Measurements from ENCODE around the gene SETD2. TPM values are rescaled to one million over a fixed set of nuclear protein-coding genes. Genes with fewer than 3 reads are reported as not detected.
A peak's percentile ranks its signal among the peaks of the same experiment; 100 is the strongest.
"Not testable (repeated sequence)": the region's sequence is repeated elsewhere in the genome, so short reads cannot be mapped to it uniquely, and the experiment has no call there.

The SETD2 gene
- total and polyA plus RNA-seq, 9 of the 15 experiments (the other 6 are each of a cell fraction or from before 2014, with no cell fraction given) = 8.2 to 44.0 (median 33.6) TPM

- ATAC-seq; intact Hi-C loops (cut with micrococcal nuclease); DNase-seq (ENCODE audit: extremely low read depth in 1 of 4, low spot score in 3 of 4); H3K4me3 ChIP-seq; H3K9me3 ChIP-seq (replicated peaks; ENCODE audit: control insufficient read depth, insufficient read depth, low read depth, low read length); H3K27ac ChIP-seq (ENCODE audit: extremely low read depth, low read depth, low read length); H3K36me3 ChIP-seq (ENCODE audit: control insufficient read depth, insufficient read depth, low read length); H3K27me3 ChIP-seq (ENCODE audit: control insufficient read depth in 2 of 2, insufficient read depth in 2 of 2, low read length in 2 of 2); H3K4me1 ChIP-seq (replicated peaks in 1 of 2; ENCODE audit: control insufficient read depth in 2 of 2, insufficient read depth in 2 of 2, low read length in 2 of 2); H3K79me2 ChIP-seq (ENCODE audit: control insufficient read depth, insufficient read depth, low read length); FAIRE-seq; H4K20me1 ChIP-seq (replicated peaks; ENCODE audit: control insufficient read depth, insufficient read depth, low read length); H2AFZ ChIP-seq (ENCODE audit: low read depth, low read length); H3K4me2 ChIP-seq (ENCODE audit: insufficient read depth, low read length); in situ Hi-C loops (cut with MboI); H3K9me1 ChIP-seq (ENCODE audit: control insufficient read depth, insufficient read depth, low read length); BruUV-seq (replicated peaks); H3K9ac ChIP-seq (ENCODE audit: insufficient read depth in 1 of 2, low read depth in 2 of 2, low read length in 2 of 2): not testable (repeated sequence)
- peak; percentile 82 for TF ChIP-seq ZNF121 (CRISPR knock-in tag; conservative IDR thresholded peaks at IDR 0.05)
- 46% methylated on average over 5 of the region's 5 CpGs for WGBS (ENCODE audit: insufficient coverage, low coverage, missing lambda C conversion rate)
- CTCF ChIA-PET (ENCODE audit: low intra/inter-chr PET ratio) = interaction anchor here (0.7 kb wide), 1 partner anchor 82 kb away, joined by 3 read pairs; no protein-coding TSS in a partner anchor
- POLR2A ChIA-PET = interaction anchor here (2.0 kb wide), 1 partner anchor 15 kb away, joined by 5 read pairs; no protein-coding TSS in a partner anchor
These were observed 42.1 kb upstream of the SETD2 start for GRCh38 chr3:47206022-47206421.

DNA sequence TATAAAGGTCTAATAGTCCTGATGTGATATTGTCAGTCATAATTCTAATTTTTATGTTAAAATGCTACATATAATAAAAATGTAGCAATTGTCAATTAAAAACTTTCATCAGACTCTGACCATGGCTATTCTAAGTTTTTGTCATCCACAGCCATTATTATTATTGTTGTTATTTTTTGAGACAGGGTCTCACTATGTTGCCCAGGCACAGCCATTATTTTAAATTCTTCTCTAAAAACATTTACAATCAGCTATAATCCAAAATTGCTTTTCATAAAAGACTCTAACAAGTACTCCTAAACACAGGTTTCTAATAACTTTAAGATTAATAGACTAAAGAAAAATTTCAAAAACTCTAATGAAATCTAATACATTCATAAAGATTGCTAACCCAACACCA is 41.0 kb upstream of the SETD2 start:
- no peak overlapping the region for H2AFZ ChIP-seq (ENCODE audit: low read depth, low read length)
- no TSS peak for BruUV-seq (replicated peaks)
- DNase-seq (ENCODE audit: extremely low read depth in 1 of 4, low spot score in 3 of 4) (no peak), ATAC-seq (no peak), FAIRE-seq (no peak)
- no peak overlapping the region for H3K4me2 ChIP-seq (ENCODE audit: insufficient read depth, low read length)
- H3K27ac ChIP-seq (ENCODE audit: extremely low read depth, low read depth, low read length) = no peak overlapping the region
- no peaks in the 10 kb centered on the region for H3K9me3 ChIP-seq (replicated peaks; ENCODE audit: control insufficient read depth, insufficient read depth, low read depth, low read length)
- no peaks in the 10 kb centered on the region for H3K27me3 ChIP-seq (ENCODE audit: control insufficient read depth in 2 of 2, insufficient read depth in 2 of 2, low read length in 2 of 2)
- intact Hi-C loops (cut with micrococcal nuclease) = no loop called here
- no peaks in the 10 kb centered on the region for H3K9me1 ChIP-seq (ENCODE audit: control insufficient read depth, insufficient read depth, low read length)
- in situ Hi-C loops (cut with MboI) = no loop called here
- H4K20me1 ChIP-seq (replicated peaks; ENCODE audit: control insufficient read depth, insufficient read depth, low read length) = no peaks in the 10 kb centered on the region
- TF ChIP-seq CBFA2T3 (IDR thresholded peaks at IDR 0.05) = no peak
- no peak for TF ChIP-seq HEY1 (CRISPR knock-in tag; IDR thresholded peaks at IDR 0.05; ENCODE audit: borderline replicate concordance)
- no peak for TF ChIP-seq RBM15 (IDR thresholded peaks at IDR 0.05; ENCODE audit: insufficient read depth, low read length)
- no peak for TF ChIP-seq MYC (IDR thresholded peaks at IDR 0.05; ENCODE audit: low read depth, low read length)
- no peak for TF ChIP-seq MYC (CRISPR knock-in tag; IDR thresholded peaks at IDR 0.05; ENCODE audit: borderline replicate concordance, low read depth)
- peak; percentile 70 for TF ChIP-seq RBM25 (IDR thresholded peaks at IDR 0.05; ENCODE audit: low read depth, low read length, severe bottlenecking)
- TF ChIP-seq TEAD1 (CRISPR knock-in tag; IDR thresholded peaks at IDR 0.05) = no peak
- no peak for TF ChIP-seq ZBED1 (IDR thresholded peaks at IDR 0.05)
- no peak for TF ChIP-seq ZNF561 (CRISPR knock-in tag; conservative IDR thresholded peaks at IDR 0.05)
- TF ChIP-seq SMARCA4 (IDR thresholded peaks at IDR 0.05) = no peak
- no peak for TF ChIP-seq ETV5 (CRISPR knock-in tag; IDR thresholded peaks at IDR 0.05; ENCODE audit: low read depth)
- no peak for TF ChIP-seq FOXA3 (CRISPR knock-in tag; conservative IDR thresholded peaks at IDR 0.05 in 1 of 2, IDR thresholded peaks at IDR 0.05 in 1 of 2)
- no peak for TF ChIP-seq CBX3 (IDR thresholded peaks at IDR 0.05; ENCODE audit: borderline replicate concordance in 1 of 2, low read length in 2 of 2)
- TF ChIP-seq ADNP (tag; IDR thresholded peaks at IDR 0.05) = no peak
- peak; percentile 72 for TF ChIP-seq ZNF121 (CRISPR knock-in tag; conservative IDR thresholded peaks at IDR 0.05)
- TF ChIP-seq SMAD3 (CRISPR knock-in tag; conservative IDR thresholded peaks at IDR 0.05) = no peak
- no peak for TF ChIP-seq ELF4 (CRISPR knock-in tag; IDR thresholded peaks at IDR 0.05)
- no peak overlapping the region for H3K4me3 ChIP-seq
- POLR2A ChIA-PET = no interaction called here
- no peaks in the 10 kb centered on the region for H3K79me2 ChIP-seq (ENCODE audit: control insufficient read depth, insufficient read depth, low read length)
- CTCF ChIA-PET (ENCODE audit: low intra/inter-chr PET ratio) = no interaction called here
- no peak overlapping the region for H3K9ac ChIP-seq (ENCODE audit: insufficient read depth in 1 of 2, low read depth in 2 of 2, low read length in 2 of 2)
- H3K4me1 ChIP-seq (replicated peaks in 1 of 2; ENCODE audit: control insufficient read depth in 2 of 2, insufficient read depth in 2 of 2, low read length in 2 of 2) = no peaks in the 10 kb centered on the region
- no peaks in the 10 kb centered on the region for H3K36me3 ChIP-seq (ENCODE audit: control insufficient read depth, insufficient read depth, low read length)
